NOMO-1 (cell line): ENCODE results near the gene AIG1.

Experiments used
- DNase-seq, 2 experiments: peaks; one replicate each; lab custom pipeline; 2025; ENCODE audit not compliant: unreplicated experiment in 2 of 2; lab: John Stamatoyannopoulos, UW

The AIG1 gene

GRCh38 chr6:143348531-143348930, 287.8 kb downstream of the AIG1 start:
- no peak for DNase-seq

- no peak for DNase-seq
These were observed 288.8 kb downstream of the AIG1 start for GRCh38 chr6:143349530-143349929.

GRCh38 chr6:143356101-143356880, 295.6 kb downstream of the AIG1 start:
- no peak for DNase-seq

GRCh38 chr6:143357152-143357551, 296.5 kb downstream of the AIG1 start:
- no peak for DNase-seq

GRCh38 chr6:143357561-143358255, 297.0 kb downstream of the AIG1 start:
- no peak for DNase-seq

GRCh38 chr6:143361536-143362191, 301.0 kb downstream of the AIG1 start:
- DNase-seq, result no peak

- no peak for DNase-seq
These were observed 301.5 kb downstream of the AIG1 start for GRCh38 chr6:143362192-143362558.

GRCh38 chr6:143363299-143363698, 302.6 kb downstream of the AIG1 start:
- no peak for DNase-seq

- peak in 1 of 2 experiments; percentile 75 for DNase-seq
These were observed 307.7 kb downstream of the AIG1 start for GRCh38 chr6:143368426-143368825.

GRCh38 chr6:143369971-143370370, 309.3 kb downstream of the AIG1 start:
- no peak for DNase-seq

GRCh38 chr6:143370812-143371370, 310.2 kb downstream of the AIG1 start:
- DNase-seq, result no peak

GRCh38 chr6:143372199-143372882, 311.7 kb downstream of the AIG1 start:
- DNase-seq, result no peak

- DNase-seq, result no peak
These were observed 313.3 kb downstream of the AIG1 start for GRCh38 chr6:143374014-143374413.

- DNase-seq, result no peak
These were observed 314.4 kb downstream of the AIG1 start for GRCh38 chr6:143375022-143375585.

GRCh38 chr6:143376375-143376774, 315.7 kb downstream of the AIG1 start:
- no peak for DNase-seq

GRCh38 chr6:143376861-143377260, 316.2 kb downstream of the AIG1 start:
- DNase-seq, result no peak

GRCh38 chr6:143385636-143386035, 324.9 kb downstream of the AIG1 start:
- DNase-seq, result no peak

GRCh38 chr6:143390278-143390677, 329.6 kb downstream of the AIG1 start:
- DNase-seq, result no peak
